HepG2 (cell line): ENCODE results near the gene FKBP1B. TPM values are rescaled to one million over a fixed set of nuclear protein-coding genes. Genes with fewer than 3 reads are reported as not detected.
A peak's percentile ranks its signal among the peaks of the same experiment; 100 is the strongest.

Experiments
- CHD4 ChIP-seq: fragments of 200-600 bp; sonication (generic); IDR thresholded peaks from 2 replicates; pipeline ENCODE4 v1.7.0; 2017; ENCODE audit warnings: mild to moderate bottlenecking, low read length, borderline replicate concordance
- FOXP1 ChIP-seq, 2 experiments: fragments of 450-650 bp in 1 of 2; IDR thresholded peaks; 2 replicates each; pipeline ENCODE4 v1.6.1; 2017 to 2018; ENCODE audit warnings: antibody characterized with exemption in 1 of 2
- FUBP1 ChIP-seq: sonication (generic); formaldehyde crosslinking; IDR thresholded peaks from 2 replicates; pipeline ENCODE4 v1.5.1; 2020; ENCODE audit warnings: missing genetic modification reagents, mild to moderate bottlenecking, borderline replicate concordance
- GMEB2 ChIP-seq: IDR thresholded peaks from 2 replicates; pipeline ENCODE4 v1.6.1; 2016; ENCODE audit warnings: missing biosample characterization, missing genetic modification reagents, low read depth
- HMGXB3 ChIP-seq: sonication (generic); formaldehyde crosslinking; IDR thresholded peaks from 2 replicates; pipeline ENCODE4 v1.4.0; 2020; ENCODE audit warnings: missing genetic modification reagents, borderline replicate concordance
- JDP2 ChIP-seq: sonication (generic); formaldehyde crosslinking; IDR thresholded peaks from 2 replicates; pipeline ENCODE4 v1.8.1; 2022; ENCODE audit warnings: missing genetic modification reagents, borderline replicate concordance
- JUN ChIP-seq: sonication (generic); formaldehyde crosslinking; IDR thresholded peaks from 2 replicates; pipeline ENCODE4 v1.4.0; 2020; ENCODE audit warnings: mild to moderate bottlenecking, missing genetic modification reagents
- KLF15 ChIP-seq: sonication (generic); formaldehyde crosslinking; IDR thresholded peaks from 2 replicates; pipeline ENCODE4 v1.8.1; 2023; ENCODE audit warnings: borderline replicate concordance, mild to moderate bottlenecking, inconsistent platforms, missing genetic modification reagents, mixed read lengths
- MIXL1 ChIP-seq: IDR thresholded peaks from 2 replicates; pipeline ENCODE4 v1.6.1; 2016
- MLLT10 ChIP-seq: sonication (generic); formaldehyde crosslinking; IDR thresholded peaks from 2 replicates; pipeline ENCODE4 v1.4.0; 2020; ENCODE audit warnings: missing genetic modification reagents
- MYNN ChIP-seq: sonication (generic); formaldehyde crosslinking; IDR thresholded peaks from 2 replicates; pipeline ENCODE4 v1.4.0; 2020; ENCODE audit warnings: mild to moderate bottlenecking, low read depth, missing genetic modification reagents
- PCBP2 ChIP-seq: fragments of 200-400 bp; formaldehyde crosslinking; optimal IDR thresholded peaks from 2 replicates; pipeline ENCODE3; 2018; ENCODE audit warnings: low read length, low read depth; ENCODE audit not compliant: poor library complexity, severe bottlenecking
- SOX5 ChIP-seq: IDR thresholded peaks from 2 replicates; pipeline ENCODE4 v1.6.1; 2016; ENCODE audit warnings: borderline replicate concordance
- TAF15 ChIP-seq: fragments of 200-400 bp; formaldehyde crosslinking; IDR thresholded peaks from one replicate; pipeline ENCODE4 v1.6.1; 2018; ENCODE audit warnings: mild to moderate bottlenecking, low read depth, low read length; ENCODE audit not compliant: poor library complexity, severe bottlenecking
- ZBTB34 ChIP-seq: sonication (generic); formaldehyde crosslinking; IDR thresholded peaks from 2 replicates; pipeline ENCODE4 v1.8.0; 2022; ENCODE audit warnings: mild to moderate bottlenecking, missing genetic modification reagents
- ZFP37 ChIP-seq: sonication (generic); formaldehyde crosslinking; IDR thresholded peaks from 2 replicates; pipeline ENCODE4 v1.4.0; 2020; ENCODE audit warnings: missing genetic modification reagents, borderline replicate concordance
- ZNF230 ChIP-seq: sonication (generic); formaldehyde crosslinking; IDR thresholded peaks from 2 replicates; pipeline ENCODE4 v1.4.0; 2020; ENCODE audit warnings: mild to moderate bottlenecking, missing genetic modification reagents
- ZNF331 ChIP-seq: sonication (generic); formaldehyde crosslinking; IDR thresholded peaks from 2 replicates; pipeline ENCODE4 v1.4.0; 2020; ENCODE audit warnings: missing genetic modification reagents
- ZNF337 ChIP-seq: sonication (generic); formaldehyde crosslinking; IDR thresholded peaks from 2 replicates; pipeline ENCODE4 v1.5.1; 2020; ENCODE audit warnings: missing genetic modification reagents, low read depth, mild to moderate bottlenecking, borderline replicate concordance
- ZNF644 ChIP-seq: IDR thresholded peaks from 2 replicates; pipeline ENCODE4 v1.6.1; 2016; ENCODE audit warnings: low read depth
- polyA plus RNA-seq, 8 experiments: library from polyadenylated mRNA; depleted of rRNA in 3 of 8; stranded (reverse) in 7 of 8; unstranded in 1 of 8; fragments of >200 nt; fragmentation: Illumina TruSeq in 4 of 8; extraction: Trizol in 4 of 8; gene quantifications; 2 replicates each; pipeline versions ENCODE4 v1.2.1 to v1.2.3, GENCODE V29; 2011 to 2016; ENCODE audit warnings: low read depth in 4 of 8, missing spikeins in 1 of 8, mixed read lengths in 1 of 8; ENCODE audit not compliant: insufficient read depth in 1 of 8
- total RNA-seq, 5 experiments: library from RNA; depleted of rRNA; stranded (reverse); fragments of >200 nt; fragmentation: Illumina TruSeq; extraction: Trizol; gene quantifications; 2 replicates each; pipeline ENCODE4 v1.2.3, GENCODE V29; 2016; ENCODE audit warnings: low read depth in 1 of 5

The FKBP1B gene
- total and polyA plus RNA-seq, 2 of the 13 experiments (the other 11 are each of a cell fraction or from before 2014, with no cell fraction given), result 35.2 to 96.3 TPM

- TF ChIP-seq HMGXB3, result peak; percentile 33; the same call in 1 of the 2 replicates
- peak; percentile 26; the same call in 1 of the 2 replicates for TF ChIP-seq ZNF331 (CRISPR knock-in tag)
- TF ChIP-seq ZNF230 (CRISPR knock-in tag), result 0 out of 2 replicates have a peak, but pooled peaks have one; percentile 34
- peak; percentile 83; the same call in 1 of the 2 replicates for TF ChIP-seq KLF15
- no peak for TF ChIP-seq MYNN (CRISPR knock-in tag)
- TF ChIP-seq MLLT10 (CRISPR knock-in tag), result no peak
- no peak for TF ChIP-seq CHD4
- TF ChIP-seq FUBP1 (CRISPR knock-in tag), result 0 out of 2 replicates have a peak, but pooled peaks have one; percentile 56
- no peak for TF ChIP-seq ZNF644 (CRISPR knock-in tag)
- TF ChIP-seq JUN (CRISPR knock-in tag), result no peak
- peak; percentile 53 for TF ChIP-seq TAF15
- TF ChIP-seq ZFP37 (CRISPR knock-in tag), result no peak; the same call in 1 of the 2 replicates
- no peak for TF ChIP-seq PCBP2
- 0 out of 2 replicates have a peak, but pooled peaks have one; percentile 13 for TF ChIP-seq GMEB2 (CRISPR knock-in tag)
- TF ChIP-seq ZNF337 (CRISPR knock-in tag), result no peak
- TF ChIP-seq SOX5 (CRISPR knock-in tag), result no peak
- no peak for TF ChIP-seq JDP2 (CRISPR knock-in tag)
- TF ChIP-seq ZBTB34, result 0 out of 2 replicates have a peak, but pooled peaks have one; percentile 46
- no peak for TF ChIP-seq FOXP1 (IDR thresholded peaks at IDR 0.05)
- TF ChIP-seq FOXP1 (CRISPR knock-in tag; IDR thresholded peaks at IDR 0.05), result no peak
- no peak for TF ChIP-seq MIXL1 (CRISPR knock-in tag)
Measured at GRCh38 chr2:24046930-24047702, 2.4 kb upstream of the FKBP1B start, which contains the start of gene WDCP (continued).
